Prostate gland (tissue), 2 donors: ENCODE measurements around the gene SRGAP3. TPM values are rescaled to one million over a fixed set of nuclear protein-coding genes. Genes with fewer than 3 reads are reported as not detected.
A peak's percentile ranks its signal among the peaks of the same experiment; 100 is the strongest.

Source experiments
- DNase-seq: peaks from one replicate; pipeline ENCODE4 v3.0.0-alpha.2; 2019; ENCODE audit warnings: low spot score
- H3K27ac ChIP-seq, 2 donors: fragments of 200-600 bp; sonication (generic); 2 replicates each; pipeline ENCODE4 v1.5.1; 2017 to 2019
- H3K27me3 ChIP-seq: fragments of 200-600 bp; sonication (generic); replicated peaks from 2 replicates; pipeline ENCODE4 v1.5.1; 2019; ENCODE audit not compliant: insufficient read depth
- H3K36me3 ChIP-seq, 2 donors: fragments of 200-600 bp; sonication (generic); 1 replicate in 1 of 2; 2 replicates in 1 of 2; pipeline versions ENCODE4 v1.5.1 to v1.8.1; 2017 to 2019
- H3K4me1 ChIP-seq: fragments of 200-600 bp; sonication (generic); replicated peaks from 2 replicates; pipeline ENCODE4 v1.5.1; 2019
- H3K4me3 ChIP-seq, 2 donors: fragments of 200-600 bp; sonication (generic); 2 replicates each; pipeline ENCODE4 v1.5.1; 2017 to 2019
- H3K9me3 ChIP-seq: fragments of 200-600 bp; sonication (generic); 2 replicates; pipeline ENCODE4 v1.5.1; 2017
- CTCF ChIP-seq, 4 experiments: fragments of 200-600 bp in 2 of 4; fragments of 450-650 bp in 2 of 4; sonication (generic) in 2 of 4; IDR thresholded peaks; 1 replicate in 3 of 4; 2 replicates in 1 of 4; pipeline ENCODE4 v1.5.1; 2016 to 2019; ENCODE audit warnings: antibody characterized with exemption in 4 of 4, mild to moderate bottlenecking in 2 of 4, moderate library complexity in 2 of 4
- POLR2A ChIP-seq: fragments of 450-650 bp; IDR thresholded peaks from one replicate; pipeline ENCODE4 v1.6.1; 2016; ENCODE audit warnings: antibody characterized with exemption, mild to moderate bottlenecking
- POLR2AphosphoS5 ChIP-seq: sonication (generic); formaldehyde crosslinking; IDR thresholded peaks from one replicate; pipeline ENCODE4 v1.6.1; 2017; ENCODE audit warnings: antibody characterized with exemption
- WGBS: methylation state at CpG from one replicate; pipeline ENCODE4 v1.1.5; 2018; 5-methylcytosine and 5-hydroxymethylcytosine counted together
- intact Hi-C: fragments of 100-400 bp; cut with DNase I; formaldehyde crosslinking; loops from one replicate; pipeline ENCODE4 v1.14.2; 2022
- total RNA-seq, 2 donors: library from RNA; depleted of rRNA; stranded (reverse); fragments of >200 nt; gene quantifications; one replicate each; pipeline ENCODE4 v1.1.0, GENCODE V29; 2016

The SRGAP3 gene
- total RNA-seq, 2 donors from 2014 or later: 23.6 to 50.3 TPM

GRCh38 chr3:9142362-9142761 is 107.1 kb downstream of the SRGAP3 start:
- Histone ChIP-seq H3K36me3 (no peaks in the 10 kb centered on the region), H3K27ac (peak overlapping the region in 1 of 2 donors; percentile 21), H3K27me3 (peaks cover 2% of the 10 kb centered on the region), H3K9me3 (no peaks in the 10 kb centered on the region), H3K4me3 (no peak overlapping the region), H3K4me1 (no peaks in the 10 kb centered on the region)
- intact Hi-C loops: loop anchor here (5.0 kb wide), 1 partner anchor 105 kb away; the partner anchor contains the start of gene SRGAP3
- peak; percentile 74 for DNase-seq
- TF ChIP-seq POLR2A (no peak), POLR2AphosphoS5 (peak; percentile 97), CTCF (IDR thresholded peaks at IDR 0.05) (no peak)
- 5% methylated on average over 4 of the region's 4 CpGs for WGBS

- Histone ChIP-seq H3K4me1 (no peaks in the 10 kb centered on the region), H3K4me3 (no peak overlapping the region), H3K27ac (peak overlapping the region in 1 of 2 donors; percentile 21), H3K9me3 (no peaks in the 10 kb centered on the region), H3K36me3 (no peaks in the 10 kb centered on the region), H3K27me3 (peaks cover 2% of the 10 kb centered on the region)
- 16% methylated on average over 5 of the region's 5 CpGs for WGBS
- intact Hi-C loops: loop anchor here (5.0 kb wide), 1 partner anchor 105 kb away; the partner anchor contains the start of gene SRGAP3
- no peak for DNase-seq
- TF ChIP-seq POLR2A (no peak), POLR2AphosphoS5 (no peak), CTCF (IDR thresholded peaks at IDR 0.05) (no peak)
Observed at GRCh38 chr3:9141928-9142289, 107.5 kb downstream of the SRGAP3 start.

GRCh38 chr3:9139366-9139765 is 110.1 kb downstream of the SRGAP3 start:
- Histone ChIP-seq H3K4me1 (no peaks in the 10 kb centered on the region), H3K27ac (no peak overlapping the region), H3K27me3 (peaks cover 2% of the 10 kb centered on the region), H3K9me3 (no peaks in the 10 kb centered on the region), H3K4me3 (no peak overlapping the region), H3K36me3 (no peaks in the 10 kb centered on the region)
- intact Hi-C loops: no loop called here
- TF ChIP-seq POLR2A (no peak), POLR2AphosphoS5 (no peak), CTCF (IDR thresholded peaks at IDR 0.05) (no peak)
- no peak for DNase-seq
- 96% methylated on average over 4 of the region's 4 CpGs for WGBS

- H3K4me3 ChIP-seq: no peak overlapping the region
- no peak overlapping the region for H3K27ac ChIP-seq
- 74% methylated on average over 4 of the region's 4 CpGs for WGBS
- no peaks in the 10 kb centered on the region for H3K9me3 ChIP-seq
- peaks cover 2% of the 10 kb centered on the region for H3K27me3 ChIP-seq
- H3K4me1 ChIP-seq: no peaks in the 10 kb centered on the region
- no peak for TF ChIP-seq POLR2AphosphoS5
- no peak for TF ChIP-seq POLR2A
- TF ChIP-seq CTCF (IDR thresholded peaks at IDR 0.05): no peak
- intact Hi-C loops: no loop called here
- no peaks in the 10 kb centered on the region for H3K36me3 ChIP-seq
- DNase-seq: no peak
Observed at GRCh38 chr3:9137676-9138075, 111.8 kb downstream of the SRGAP3 start.

- Histone ChIP-seq H3K36me3 (no peaks in the 10 kb centered on the region), H3K4me1 (no peaks in the 10 kb centered on the region), H3K9me3 (no peaks in the 10 kb centered on the region), H3K27ac (no peak overlapping the region), H3K27me3 (peaks cover 2% of the 10 kb centered on the region), H3K4me3 (no peak overlapping the region)
- intact Hi-C loops: no loop called here
- 93% methylated on average over 12 of the region's 12 CpGs for WGBS
- DNase-seq: no peak
- TF ChIP-seq CTCF (IDR thresholded peaks at IDR 0.05) (no peak), POLR2AphosphoS5 (no peak), POLR2A (no peak)
Observed at GRCh38 chr3:9136746-9137465, 112.5 kb downstream of the SRGAP3 start.
